Measurements from ENCODE around the gene EIF2B2.
"Not testable (repeated sequence)": the region's sequence is repeated elsewhere in the genome, so short reads cannot be mapped to it uniquely, and the experiment has no call there.

The EIF2B2 gene

GRCh38 chr14:74995781-74996180 lies 6.9 kb upstream of the EIF2B2 start:
- DNase-seq = not testable (repeated sequence)

DNA sequence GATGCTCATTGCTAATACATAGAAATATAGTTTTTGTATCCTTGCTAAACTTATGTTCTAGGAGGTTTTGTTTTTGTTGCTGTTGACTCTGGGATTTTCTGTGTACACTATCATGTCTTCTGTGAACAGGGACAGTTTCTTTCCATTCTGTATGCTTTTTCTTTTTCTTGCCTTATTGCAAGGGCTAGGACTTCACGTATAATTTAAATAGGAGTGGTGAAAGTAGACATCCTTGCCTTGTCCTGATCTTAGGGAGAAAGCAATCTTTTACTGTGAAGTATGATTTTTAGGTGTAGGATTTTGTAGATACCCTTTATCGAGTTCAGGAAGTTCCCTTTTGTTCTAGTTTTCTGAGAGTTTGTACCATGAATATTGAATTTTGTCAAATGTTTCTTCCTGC lies 1.5 kb upstream of the EIF2B2 start:
- no peak for DNase-seq

DNA sequence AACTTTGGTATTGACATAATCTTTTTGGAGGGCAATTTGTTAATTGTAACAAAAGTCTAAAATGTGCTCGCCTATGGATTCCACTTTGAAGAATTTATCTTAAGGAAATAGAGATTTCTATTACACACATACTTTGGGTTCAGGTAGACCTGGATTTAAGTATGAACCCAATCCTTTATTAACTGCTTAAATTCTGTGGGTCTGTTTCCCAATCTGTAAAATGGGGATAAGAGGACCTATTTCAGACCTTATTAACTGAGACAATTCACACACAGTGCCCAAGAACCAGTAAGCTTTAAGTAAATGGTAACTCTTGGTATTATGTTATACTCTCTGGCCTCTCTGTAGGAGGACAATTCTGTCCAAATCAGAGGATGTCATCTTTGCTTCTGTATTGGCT lies 822 bp upstream of the EIF2B2 start:
- no peak for DNase-seq

GRCh38 chr14:75003250-75004027 lies 718 bp downstream of the EIF2B2 start:
- no peak for DNase-seq

DNA sequence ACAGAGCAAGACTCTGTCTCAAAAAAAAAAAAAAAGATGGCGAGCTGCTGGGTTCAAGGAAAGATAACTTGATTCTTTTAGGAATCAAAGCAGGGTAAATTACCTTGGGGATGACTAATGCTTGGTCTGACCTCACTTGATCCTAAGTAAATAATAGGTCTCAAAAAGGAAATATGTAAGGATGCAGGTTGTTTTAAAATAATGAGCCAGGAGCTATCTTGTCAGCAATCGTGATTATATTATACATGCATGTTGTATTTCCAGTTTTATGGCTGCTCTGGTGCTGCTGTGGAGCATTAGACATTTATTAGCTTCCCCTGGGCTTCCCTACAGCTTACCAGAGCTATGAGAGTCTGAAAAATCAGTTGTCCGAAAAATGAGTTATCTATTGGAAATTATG lies 2.6 kb downstream of the EIF2B2 start:
- no peak for DNase-seq

- DNase-seq = no peak
These were observed 6.5 kb downstream of the EIF2B2 start for GRCh38 chr14:75009176-75009575.

DNA sequence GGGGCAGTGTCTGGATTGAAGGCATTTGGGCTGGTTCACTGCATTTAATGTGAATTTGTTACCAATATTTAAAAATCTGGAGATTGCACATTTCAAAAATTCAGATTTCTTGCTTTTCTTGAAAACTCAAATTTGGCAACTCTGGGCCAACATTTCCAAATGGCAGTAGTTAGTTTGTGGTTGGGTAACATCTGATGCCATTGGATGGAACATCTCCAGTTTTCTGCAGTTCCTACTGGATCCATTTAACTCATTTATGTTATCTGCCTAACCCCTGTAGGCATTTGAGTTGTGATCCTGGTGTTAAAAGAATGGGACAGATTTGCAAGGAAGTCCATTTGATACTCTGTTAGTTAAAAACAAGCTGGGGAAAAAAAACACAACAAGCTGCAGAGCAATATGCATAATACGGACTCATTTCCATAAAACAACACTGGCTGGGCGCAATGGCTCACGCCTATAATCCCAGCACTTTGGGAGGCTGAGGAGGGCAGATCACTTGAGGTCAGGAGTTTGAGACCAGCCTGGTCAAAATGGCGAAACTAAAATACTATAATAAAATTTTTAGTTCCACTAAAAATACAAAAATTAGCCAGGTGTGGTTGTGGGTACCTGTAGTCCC lies 7.9 kb downstream of the EIF2B2 start:
- DNase-seq = no peak

DNA sequence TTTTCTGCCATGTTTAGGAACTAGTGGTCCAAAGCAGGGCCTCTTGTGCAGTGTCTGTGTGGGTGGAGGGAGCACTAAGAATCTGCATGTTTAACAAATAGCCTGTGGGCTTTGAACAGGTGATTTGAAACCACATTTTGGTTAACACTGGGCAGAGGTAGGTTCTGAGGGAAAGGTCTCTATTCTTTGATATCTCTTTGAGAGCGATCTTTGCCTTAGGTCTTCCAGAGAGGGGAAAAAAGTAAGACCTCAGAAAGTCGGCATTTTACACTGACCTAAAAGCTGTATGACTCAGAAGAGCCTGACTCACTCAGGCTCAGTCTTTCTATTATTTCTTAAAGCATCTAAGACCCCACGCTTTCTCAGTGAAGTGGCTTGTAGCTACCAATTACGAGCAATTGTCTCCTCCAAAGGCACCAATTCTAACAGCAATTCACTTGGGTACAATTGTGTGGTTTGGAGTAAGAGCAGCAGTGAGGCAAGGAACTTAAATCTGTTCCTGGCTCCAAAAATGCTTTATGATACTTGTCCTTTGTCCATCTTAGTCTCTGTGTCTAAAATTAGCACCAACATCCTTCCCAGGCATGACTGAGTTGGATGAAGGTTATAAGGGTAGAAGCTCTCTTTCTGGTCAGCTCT lies 8.8 kb downstream of the EIF2B2 start:
- DNase-seq = no peak

- no peak for DNase-seq
These were observed 10.6 kb downstream of the EIF2B2 start for GRCh38 chr14:75013290-75013689.

DNA sequence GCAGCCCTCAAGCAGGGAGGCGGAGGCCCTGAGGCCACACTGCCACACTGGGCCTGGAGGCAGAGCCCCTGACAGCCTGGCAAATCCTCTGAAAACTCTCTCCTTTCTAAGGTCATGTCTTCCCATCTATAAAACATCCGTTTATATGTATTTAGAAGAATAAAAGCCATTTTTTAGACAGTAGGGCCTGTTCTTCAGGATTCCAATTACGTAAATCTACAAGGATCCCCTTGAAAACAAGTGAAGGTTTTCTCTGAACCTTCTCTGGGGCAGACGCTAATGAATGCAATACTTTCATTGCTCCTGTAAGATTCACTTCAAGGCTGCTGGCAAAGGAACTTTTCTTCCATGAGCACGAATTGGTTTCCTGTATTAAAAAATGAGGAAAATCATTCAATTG lies 12.8 kb downstream of the EIF2B2 start:
- DNase-seq = no peak

GRCh38 chr14:75016815-75017214 lies 14.1 kb downstream of the EIF2B2 start:
- no peak for DNase-seq

- DNase-seq = no peak
These were observed 16.0 kb downstream of the EIF2B2 start for GRCh38 chr14:75018694-75019093.

DNA sequence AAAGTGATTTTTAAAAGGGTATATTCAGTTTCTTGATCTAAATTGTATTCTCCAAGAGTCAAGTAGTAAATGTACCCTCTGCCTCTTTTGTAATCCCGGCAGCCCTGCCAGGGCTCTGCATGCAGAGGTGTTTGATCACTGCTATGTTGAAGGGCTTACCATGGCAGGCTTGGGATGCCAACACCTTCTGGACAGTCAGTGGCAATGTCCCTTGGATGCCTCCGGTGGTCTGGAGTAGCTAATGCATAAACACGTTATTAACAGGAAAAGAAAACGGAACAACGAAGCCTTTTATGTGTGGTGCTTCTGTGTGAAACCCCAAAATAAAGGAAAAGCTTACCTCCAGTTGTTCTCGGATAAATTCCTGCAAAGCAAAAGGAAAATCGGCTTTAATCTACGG lies 19.9 kb downstream of the EIF2B2 start:
- DNase-seq = no peak

GRCh38 chr14:75023108-75023507 lies 20.4 kb downstream of the EIF2B2 start:
- no peak for DNase-seq

DNA sequence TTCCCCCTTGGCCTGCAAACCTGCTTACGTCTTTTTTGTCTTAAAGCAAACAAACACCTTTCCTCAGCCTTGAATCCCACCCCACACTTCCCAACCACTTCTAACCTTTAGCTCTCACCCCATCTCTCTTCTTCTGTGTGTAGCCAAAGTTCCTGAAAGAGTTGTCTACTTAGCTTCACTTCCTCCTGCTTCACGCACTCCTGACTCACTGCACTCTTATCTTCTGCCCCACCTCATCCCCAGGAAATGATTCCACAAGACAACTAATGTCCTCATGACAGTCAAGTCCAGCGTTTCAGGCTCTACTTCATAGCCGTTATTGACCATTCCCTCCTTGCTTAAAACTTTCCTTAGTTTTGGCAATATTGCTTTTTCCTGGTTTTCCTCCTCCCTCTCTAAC lies 22.4 kb downstream of the EIF2B2 start:
- no peak for DNase-seq

DNA sequence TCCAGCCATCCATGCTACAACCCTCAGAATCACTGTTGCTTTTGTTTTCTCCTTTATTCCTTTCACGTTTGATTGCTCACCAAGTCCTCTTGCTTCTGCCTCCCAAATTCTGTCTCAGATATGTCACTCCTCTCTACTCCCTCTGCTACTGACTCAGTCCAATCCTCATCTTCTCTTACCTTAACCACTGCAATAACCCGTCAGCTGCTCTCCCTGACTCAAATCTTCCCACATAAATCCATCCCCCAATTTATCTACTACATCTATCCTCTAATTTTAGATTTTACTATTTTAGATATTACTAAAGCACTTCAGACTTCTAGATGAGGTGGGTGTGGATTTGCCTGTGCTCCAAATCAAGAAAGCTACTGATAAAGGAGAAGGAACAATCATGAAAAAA lies 23.2 kb downstream of the EIF2B2 start:
- no peak for DNase-seq

GRCh38 chr14:75030147-75030546 lies 27.4 kb downstream of the EIF2B2 start:
- no peak for DNase-seq

- no peak for DNase-seq
These were observed 30.2 kb downstream of the EIF2B2 start for GRCh38 chr14:75032939-75033338.

- no peak for DNase-seq
These were observed 37.8 kb downstream of the EIF2B2 start for GRCh38 chr14:75040507-75040906.

- DNase-seq = no peak
These were observed 38.2 kb downstream of the EIF2B2 start for GRCh38 chr14:75040959-75041358.

- DNase-seq = no peak
These were observed 38.9 kb downstream of the EIF2B2 start for GRCh38 chr14:75041613-75042012.

GRCh38 chr14:75042035-75042434 lies 39.3 kb downstream of the EIF2B2 start:
- no peak for DNase-seq

DNA sequence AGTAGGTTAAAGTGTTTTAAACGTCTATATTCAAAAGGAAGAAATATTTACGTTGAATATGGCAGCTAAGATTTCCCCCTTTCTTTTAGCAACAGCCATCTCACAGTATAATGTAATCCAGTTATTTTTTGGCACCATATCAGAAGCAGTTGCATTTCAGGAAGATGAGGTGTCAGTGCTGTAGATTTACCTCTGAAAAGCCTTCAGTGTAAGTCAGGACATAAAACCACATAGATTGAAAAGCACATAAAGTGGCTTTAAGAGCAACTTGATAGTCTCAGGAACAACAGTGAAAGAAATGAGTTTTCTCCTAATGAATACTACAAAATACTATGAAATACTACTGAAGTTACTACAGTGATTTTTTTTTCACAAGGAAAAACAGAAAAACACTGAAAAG lies 41.6 kb downstream of the EIF2B2 start:
- no peak for DNase-seq

DNA sequence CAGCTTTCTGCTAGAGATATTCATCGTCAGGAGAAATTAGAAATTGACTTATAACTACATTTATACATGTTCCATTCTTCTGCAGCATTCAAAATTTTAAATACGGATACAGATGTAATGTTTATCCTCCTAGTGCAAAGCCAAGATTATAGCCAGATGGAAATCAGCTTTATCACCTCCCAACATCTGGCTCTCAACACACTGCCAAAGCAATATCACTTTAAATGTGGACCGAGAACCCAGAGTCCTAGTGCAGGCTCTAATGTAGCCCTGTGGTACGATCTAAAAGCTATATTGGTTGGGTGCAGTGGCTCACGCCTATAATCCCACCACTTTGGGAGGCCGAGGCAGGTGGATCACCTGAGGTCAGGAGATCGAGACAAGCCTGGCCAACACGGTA lies 42.0 kb downstream of the EIF2B2 start:
- no peak for DNase-seq

Data from stimulated activated naive CD4-positive, alpha-beta T cell treated with Interleukin-2 at 50 U/mL for 16 hours (primary cell).